ENCODE measurements around the gene OIT3.
"Not testable (repeated sequence)": the region's sequence is repeated elsewhere in the genome, so short reads cannot be mapped to it uniquely, and the experiment has no call there.

OIT3 gene

DNA sequence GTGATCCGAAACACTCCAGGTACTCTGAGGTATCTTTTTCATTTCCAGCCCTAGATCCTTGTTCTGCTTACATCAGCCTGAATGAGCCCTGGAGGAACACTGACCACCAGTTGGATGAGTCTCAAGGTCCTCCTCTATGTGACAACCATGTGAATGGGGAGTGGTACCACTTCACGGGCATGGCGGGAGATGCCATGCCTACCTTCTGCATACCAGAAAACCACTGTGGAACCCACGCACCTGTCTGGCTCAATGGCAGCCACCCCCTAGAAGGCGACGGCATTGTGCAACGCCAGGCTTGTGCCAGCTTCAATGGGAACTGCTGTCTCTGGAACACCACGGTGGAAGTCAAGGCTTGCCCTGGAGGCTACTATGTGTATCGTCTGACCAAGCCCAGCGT lies 5.1 kb downstream of the OIT3 start:
- no peak for DNase-seq (ENCODE audit: insufficient read length, low spot score)
- TF ChIP-seq, protein P1, sequence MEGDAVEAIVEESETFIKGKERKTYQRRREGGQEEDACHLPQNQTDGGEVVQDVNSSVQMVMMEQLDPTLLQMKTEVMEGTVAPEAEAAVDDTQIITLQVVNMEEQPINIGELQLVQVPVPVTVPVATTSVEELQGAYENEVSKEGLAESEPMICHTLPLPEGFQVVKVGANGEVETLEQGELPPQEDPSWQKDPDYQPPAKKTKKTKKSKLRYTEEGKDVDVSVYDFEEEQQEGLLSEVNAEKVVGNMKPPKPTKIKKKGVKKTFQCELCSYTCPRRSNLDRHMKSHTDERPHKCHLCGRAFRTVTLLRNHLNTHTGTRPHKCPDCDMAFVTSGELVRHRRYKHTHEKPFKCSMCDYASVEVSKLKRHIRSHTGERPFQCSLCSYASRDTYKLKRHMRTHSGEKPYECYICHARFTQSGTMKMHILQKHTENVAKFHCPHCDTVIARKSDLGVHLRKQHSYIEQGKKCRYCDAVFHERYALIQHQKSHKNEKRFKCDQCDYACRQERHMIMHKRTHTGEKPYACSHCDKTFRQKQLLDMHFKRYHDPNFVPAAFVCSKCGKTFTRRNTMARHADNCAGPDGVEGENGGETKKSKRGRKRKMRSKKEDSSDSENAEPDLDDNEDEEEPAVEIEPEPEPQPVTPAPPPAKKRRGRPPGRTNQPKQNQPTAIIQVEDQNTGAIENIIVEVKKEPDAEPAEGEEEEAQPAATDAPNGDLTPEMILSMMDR (IDR thresholded peaks at IDR 0.05; ENCODE audit: insufficient read depth, missing control alignments) = no peak
- FAIRE-seq = no peak

DNA sequence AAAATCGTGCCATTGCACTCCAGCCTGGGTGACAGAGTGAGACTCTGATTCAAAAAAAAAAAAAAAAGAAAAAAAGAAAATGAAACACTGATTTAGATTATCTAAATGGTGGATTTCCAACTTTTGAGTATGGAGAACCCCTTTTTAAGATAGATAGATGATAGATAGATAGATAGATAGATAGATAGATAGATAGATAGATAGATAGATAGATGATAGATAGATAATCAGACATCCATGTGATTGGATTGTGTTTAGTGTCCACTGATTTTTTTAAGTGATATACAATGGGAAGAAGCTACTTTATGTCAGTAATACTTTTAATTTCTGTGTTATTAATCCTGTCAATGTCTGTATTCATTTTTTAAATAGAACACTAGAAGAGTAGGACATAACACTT lies 6.0 kb downstream of the OIT3 start:
- DNase-seq (ENCODE audit: insufficient read length, low spot score) (no peak), FAIRE-seq (no peak)
- TF ChIP-seq, protein P1 (IDR thresholded peaks at IDR 0.05; ENCODE audit: insufficient read depth, missing control alignments) = no peak

DNA sequence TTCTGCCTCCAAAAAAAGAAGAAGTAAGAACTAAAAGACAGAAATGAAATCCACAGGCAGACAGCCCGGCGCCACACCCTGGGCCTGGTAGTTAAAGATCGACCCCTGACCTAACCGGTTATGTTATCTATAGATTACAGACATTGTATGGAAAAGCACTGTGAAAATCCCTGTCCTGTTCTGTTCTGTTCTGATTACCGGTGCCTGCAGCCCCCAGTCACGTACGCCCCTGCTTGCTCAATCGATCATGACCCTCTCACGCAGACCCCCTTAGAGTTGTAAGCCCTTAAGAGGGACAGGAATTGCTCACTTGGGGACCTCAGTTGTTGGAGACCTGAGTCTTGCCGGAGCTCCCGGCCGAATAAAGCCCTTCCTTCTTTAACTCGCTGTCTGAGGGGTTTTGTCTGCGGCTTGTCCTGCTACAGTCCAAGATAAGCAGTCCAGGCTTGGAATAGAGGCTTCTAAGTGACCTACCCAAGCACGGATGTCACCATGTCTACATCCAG lies 10.5 kb downstream of the OIT3 start:
- not testable (repeated sequence) for FAIRE-seq; DNase-seq (ENCODE audit: insufficient read length, low spot score)

DNA sequence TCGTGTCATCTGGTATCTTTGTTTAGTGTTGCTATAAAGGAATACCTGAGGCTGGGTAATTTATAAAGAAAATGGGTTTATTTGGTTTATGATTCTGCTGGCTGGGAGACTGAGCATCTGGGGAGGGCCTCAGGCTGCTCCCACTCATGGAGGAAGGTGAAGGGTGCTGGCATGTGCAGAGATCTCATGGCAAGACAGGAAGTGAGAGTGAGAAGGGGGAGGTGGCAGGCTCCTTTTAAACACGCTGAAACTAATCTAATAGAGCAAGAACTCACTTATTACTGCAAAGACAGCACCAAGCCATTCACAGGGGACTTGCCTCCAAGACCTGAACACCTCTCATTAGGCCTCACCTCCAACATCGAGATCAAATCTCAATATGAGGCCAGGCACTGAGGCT lies 11.3 kb downstream of the OIT3 start:
- TF ChIP-seq, protein P1 (IDR thresholded peaks at IDR 0.05; ENCODE audit: insufficient read depth, missing control alignments) = no peak
- FAIRE-seq = no peak
- DNase-seq (ENCODE audit: insufficient read length, low spot score) = no peak

DNA sequence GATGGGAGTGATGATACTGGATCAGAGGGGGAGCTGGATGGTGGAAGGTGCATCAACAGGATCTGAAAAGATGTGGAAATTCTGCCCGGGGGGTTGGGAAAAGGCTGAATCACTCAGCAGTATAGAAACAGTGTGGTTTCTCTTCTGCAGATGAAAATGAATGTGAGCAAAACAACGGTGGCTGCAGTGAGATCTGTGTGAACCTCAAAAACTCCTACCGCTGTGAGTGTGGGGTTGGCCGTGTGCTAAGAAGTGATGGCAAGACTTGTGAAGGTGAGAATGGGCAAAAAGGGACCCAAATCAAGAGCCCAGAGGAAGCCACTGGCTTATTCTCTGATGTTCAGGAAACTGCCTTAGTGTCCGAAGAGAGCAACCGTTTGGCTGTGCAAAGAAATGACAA lies 12.9 kb downstream of the OIT3 start:
- no peak for FAIRE-seq
- no peak for DNase-seq (ENCODE audit: insufficient read length, low spot score)
- TF ChIP-seq, protein P1 (IDR thresholded peaks at IDR 0.05; ENCODE audit: insufficient read depth, missing control alignments) = no peak

DNA sequence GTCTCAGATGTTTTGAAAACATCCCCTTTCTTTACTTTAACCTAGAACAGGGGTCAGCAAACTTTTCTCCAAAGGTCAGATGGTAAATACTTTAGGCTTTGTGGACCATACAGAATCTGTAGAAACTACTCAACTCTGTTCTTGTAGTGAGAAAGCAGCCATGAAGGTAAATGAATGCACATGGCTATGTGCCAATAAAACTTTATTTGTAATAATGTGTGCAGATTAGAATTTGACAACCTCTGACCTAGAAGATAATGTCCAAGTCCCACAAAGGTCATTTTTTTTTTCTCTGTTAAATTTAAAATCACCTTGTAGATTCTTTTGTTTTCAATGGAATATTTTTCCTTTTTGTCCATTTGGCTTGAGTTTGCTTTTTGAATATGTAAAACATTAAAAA lies 17.2 kb downstream of the OIT3 start:
- FAIRE-seq = no peak
- TF ChIP-seq, protein P1 (IDR thresholded peaks at IDR 0.05; ENCODE audit: insufficient read depth, missing control alignments) = no peak

DNA sequence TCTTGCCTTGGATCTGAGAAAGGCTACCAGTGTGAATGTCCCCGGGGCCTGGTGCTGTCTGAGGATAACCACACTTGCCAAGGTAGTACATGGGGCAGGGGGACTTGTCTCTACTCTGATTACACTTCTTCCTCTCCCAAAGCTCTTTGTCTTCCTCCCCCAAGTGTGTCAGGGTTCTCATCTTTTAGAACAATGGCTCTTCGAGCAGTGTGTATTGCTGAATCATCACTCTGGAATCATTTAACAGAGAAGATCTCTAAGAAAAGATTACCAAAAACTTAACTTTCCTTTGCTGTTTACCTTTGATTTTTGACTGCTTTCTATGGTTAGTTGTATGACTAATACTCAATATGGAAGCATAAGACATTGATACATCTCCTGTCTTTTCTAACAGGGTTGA lies 18.2 kb downstream of the OIT3 start:
- no peak for FAIRE-seq
- TF ChIP-seq, protein P1 (IDR thresholded peaks at IDR 0.05; ENCODE audit: insufficient read depth, missing control alignments) = no peak
- DNase-seq (ENCODE audit: insufficient read length, low spot score) = no peak

More for the DNA sequence above, 17.2 kb downstream of the OIT3 start:
- DNase-seq (ENCODE audit: insufficient read length, low spot score) = no peak

DNA sequence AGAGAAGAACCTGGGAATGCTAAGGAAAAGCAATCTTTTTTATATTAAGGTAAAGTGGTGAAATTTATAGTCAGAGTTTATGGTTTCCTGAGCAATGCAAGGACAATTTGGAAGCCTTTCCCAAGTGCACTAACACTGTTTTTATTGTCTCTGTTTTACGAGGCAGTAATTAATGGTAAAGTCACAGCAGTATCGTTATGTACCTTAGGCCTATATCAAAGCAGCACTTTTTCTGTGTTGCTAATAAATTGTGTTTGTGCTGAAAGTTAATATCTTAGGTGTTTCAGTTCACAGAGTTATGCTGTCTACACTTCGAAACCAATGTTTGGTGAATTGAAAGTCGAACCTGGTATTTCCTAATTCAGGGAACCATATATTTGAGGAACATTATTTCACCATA lies 19.2 kb downstream of the OIT3 start:
- TF ChIP-seq, protein P1 (IDR thresholded peaks at IDR 0.05; ENCODE audit: insufficient read depth, missing control alignments) = no peak
- FAIRE-seq (no peak), DNase-seq (ENCODE audit: insufficient read length, low spot score) (no peak)
